CD4-positive, alpha-beta memory T cell (primary cell): ENCODE measurements around the gene PTCH2. TPM values are rescaled to one million over a fixed set of nuclear protein-coding genes. Genes with fewer than 3 reads are reported as not detected.
"Not testable (repeated sequence)": the region's sequence is repeated elsewhere in the genome, so short reads cannot be mapped to it uniquely, and the experiment has no call there.

ENCODE experiments used
- CTCF ChIA-PET: fragments of 350-600 bp; sonication (Branson Sonifier 250); formaldehyde crosslinking; loops from one replicate; lab custom pipeline; 2021; ENCODE audit warnings: inconsistent platforms; ENCODE audit not compliant: partially characterized antibody; lab: Charles Lee
- POLR2A ChIA-PET: fragments of 350-600 bp; sonication (Branson Sonifier 250); formaldehyde crosslinking; loops from one replicate; lab custom pipeline; 2021; ENCODE audit not compliant: partially characterized antibody; lab: Charles Lee
- DNase-seq, 5 donors: peaks; one replicate each; pipeline versions ENCODE4 v3.0.0 to v3.0.0-alpha.2; 2020 to 2022; ENCODE audit warnings: mixed read lengths in 1 of 5
- H3K27ac ChIP-seq: one replicate; pipeline ENCODE4 v1.7.0; 2013; ENCODE audit warnings: low read depth, low read length
- H3K27me3 ChIP-seq: 2 replicates; pipeline ENCODE4 v1.7.0; 2013; ENCODE audit warnings: mild to moderate bottlenecking, low read length, moderate library complexity; ENCODE audit not compliant: insufficient read depth
- H3K36me3 ChIP-seq: 2 replicates; pipeline ENCODE4 v1.7.0; 2013; ENCODE audit warnings: mild to moderate bottlenecking, low read length, moderate library complexity; ENCODE audit not compliant: insufficient read depth
- H3K4me1 ChIP-seq: 2 replicates; pipeline ENCODE4 v1.7.0; 2013; ENCODE audit warnings: mild to moderate bottlenecking, low read length, moderate library complexity; ENCODE audit not compliant: insufficient read depth
- H3K4me3 ChIP-seq, 2 donors: one replicate each; pipeline ENCODE4 v1.7.0; 2013; ENCODE audit warnings: low read length in 2 of 2, mild to moderate bottlenecking in 1 of 2
- H3K9me3 ChIP-seq, 2 donors: one replicate each; pipeline ENCODE4 v1.7.0; 2013; ENCODE audit warnings: low read length in 2 of 2, control low read depth in 1 of 2; ENCODE audit not compliant: control insufficient read depth in 1 of 2
- H3K27ac Mint-ChIP-seq, 7 donors: one replicate each; pipeline ENCODE4 v1.8.0; 2020 to 2021; ENCODE audit warnings: mixed read lengths in 7 of 7, mild to moderate bottlenecking in 6 of 7, inconsistent platforms in 3 of 7, moderate library complexity in 3 of 7
- H3K27me3 Mint-ChIP-seq, 2 donors: one replicate each; pipeline ENCODE4 v1.8.0; 2020 to 2021; ENCODE audit warnings: mixed read lengths in 2 of 2
- H3K36me3 Mint-ChIP-seq, 2 donors: one replicate each; pipeline ENCODE4 v1.8.0; 2020 to 2021; ENCODE audit warnings: mixed read lengths in 2 of 2, inconsistent platforms in 1 of 2, mild to moderate bottlenecking in 1 of 2
- H3K4me1 Mint-ChIP-seq, 4 donors: one replicate each; pipeline ENCODE4 v1.8.0; 2020 to 2021; ENCODE audit warnings: mixed read lengths in 4 of 4, mild to moderate bottlenecking in 1 of 4
- H3K4me3 Mint-ChIP-seq, 8 donors: one replicate each; pipeline ENCODE4 v1.8.0; 2020 to 2021; ENCODE audit warnings: mixed read lengths in 8 of 8, mild to moderate bottlenecking in 7 of 8, moderate library complexity in 6 of 8, inconsistent platforms in 3 of 8
- H3K9me3 Mint-ChIP-seq, 8 donors: one replicate each; pipeline ENCODE4 v1.8.0; 2020 to 2021; ENCODE audit warnings: mixed read lengths in 8 of 8, mild to moderate bottlenecking in 5 of 8, inconsistent platforms in 3 of 8, moderate library complexity in 1 of 8
- intact Hi-C: fragments of 100-400 bp; cut with micrococcal nuclease; formaldehyde crosslinking; loops from one replicate; pipeline ENCODE4 v1.15.1; 2023
- polyA plus RNA-seq, 2 donors: library from polyadenylated mRNA; unstranded; fragments of 300-500 nt; fragmentation: Illumina TruSeq; gene quantifications; one replicate each; pipeline ENCODE4 v1.2.3, GENCODE V29; 2021
- total RNA-seq, 2 experiments: library from RNA; stranded (reverse); gene quantifications; one replicate each; pipeline ENCODE4 v1.2.3, GENCODE V29; 2021

PTCH2 gene
- total and polyA plus RNA-seq, 4 experiments from 2014 or later: 0.20 to 1.4 (median 1.3) TPM; not detected in 1

GRCh38 chr1:44842486-44842861 is 579 bp downstream of the PTCH2 start:
- peak overlapping the region in 7 of 8 donors; percentile 20 to 76 (median 49) for H3K4me3 Mint-ChIP-seq
- H3K4me3 ChIP-seq: peak overlapping the region in 1 of 2 donors; percentile 24
- H3K9me3 ChIP-seq: no peaks in the 10 kb centered on the region
- H3K36me3 ChIP-seq: no peaks in the 10 kb centered on the region
- H3K36me3 Mint-ChIP-seq: peaks cover 0 to 4% of the 10 kb centered on the region in 2 donors
- H3K9me3 Mint-ChIP-seq: no peaks in the 10 kb centered on the region
- peaks cover 6% of the 10 kb centered on the region for H3K4me1 ChIP-seq
- peaks cover 4 to 24% (median 8%) of the 10 kb centered on the region in 4 donors for H3K4me1 Mint-ChIP-seq
- H3K27ac Mint-ChIP-seq: peak overlapping the region in 1 of 7 donors; percentile 35
- POLR2A ChIA-PET: interaction anchor here (0.7 to 2.1 kb wide), 5 partner anchors 23 to 68 kb away, joined by 3 to 6 read pairs (median 4); partner anchors contain the start of genes PLK3 and RPS8
- no peak for DNase-seq
- peaks cover 13 to 23% of the 10 kb centered on the region in 2 donors for H3K27me3 Mint-ChIP-seq
- CTCF ChIA-PET: interaction anchor here (0.6 kb wide), 1 partner anchor 145 kb away, joined by 3 read pairs; no protein-coding TSS in a partner anchor
- intact Hi-C loops: no loop called here
- no peak overlapping the region for H3K27ac ChIP-seq
- no peaks in the 10 kb centered on the region for H3K27me3 ChIP-seq

GRCh38 chr1:44839576-44839975 is 3.5 kb downstream of the PTCH2 start:
- no peak overlapping the region for H3K4me3 Mint-ChIP-seq
- no peaks in the 10 kb centered on the region for H3K36me3 ChIP-seq
- H3K4me1 Mint-ChIP-seq: peaks cover 10 to 30% (median 15%) of the 10 kb centered on the region in 4 donors
- H3K36me3 Mint-ChIP-seq: no peaks in the 10 kb centered on the region
- peaks cover 10% of the 10 kb centered on the region for H3K4me1 ChIP-seq
- H3K27ac Mint-ChIP-seq: peak overlapping the region in 2 of 7 donors; percentile 15 to 72
- ChIA-PET CTCF (interaction anchor here (1.4 to 3.1 kb wide), 2 partner anchors 46 to 54 kb away, joined by 4 to 8 read pairs; no protein-coding TSS in a partner anchor), POLR2A (no interaction called here)
- no peaks in the 10 kb centered on the region for H3K9me3 Mint-ChIP-seq
- H3K9me3 ChIP-seq: no peaks in the 10 kb centered on the region
- peaks cover 13 to 27% of the 10 kb centered on the region in 2 donors for H3K27me3 Mint-ChIP-seq
- intact Hi-C loops: no loop called here
- H3K4me3 ChIP-seq: no peak overlapping the region
- no peaks in the 10 kb centered on the region for H3K27me3 ChIP-seq
- no peak overlapping the region for H3K27ac ChIP-seq
- no peak for DNase-seq

GRCh38 chr1:44838294-44838693 is 4.8 kb downstream of the PTCH2 start:
- H3K36me3 Mint-ChIP-seq, H3K4me3 Mint-ChIP-seq, H3K9me3 Mint-ChIP-seq, H3K27ac ChIP-seq, H3K4me3 ChIP-seq, H3K4me1 ChIP-seq, H3K36me3 ChIP-seq, H3K9me3 ChIP-seq, H3K27ac Mint-ChIP-seq, DNase-seq, intact Hi-C loops, H3K27me3 ChIP-seq: not testable (repeated sequence)
- Mint-ChIP-seq H3K27me3 (peaks cover 13 to 24% of the 10 kb centered on the region in 2 donors), H3K4me1 (peaks cover 8 to 23% (median 12%) of the 10 kb centered on the region in 4 donors)
- CTCF ChIA-PET: interaction anchor here (1.5 to 3.1 kb wide), 4 partner anchors 30 to 126 kb away, joined by 4 to 8 read pairs (median 6); partner anchors contain the start of gene BTBD19
- POLR2A ChIA-PET: interaction anchor here (1.5 to 1.6 kb wide), 2 partner anchors 30 to 55 kb away, joined by 3 read pairs; partner anchors contain the start of gene BTBD19

GRCh38 chr1:44835738-44836675 is 7.0 kb downstream of the PTCH2 start:
- Mint-ChIP-seq H3K4me3 (peak overlapping the region in 4 of 8 donors; percentile 19 to 69 (median 42)), H3K27ac (peak overlapping the region in 6 of 7 donors; percentile 7 to 74 (median 58)), H3K4me1 (peaks cover 5 to 9% (median 8%) of the 10 kb centered on the region in 4 donors), H3K9me3 (no peaks in the 10 kb centered on the region), H3K27me3 (peaks cover 5 to 10% of the 10 kb centered on the region in 2 donors), H3K36me3 (no peaks in the 10 kb centered on the region)
- Histone ChIP-seq H3K27ac (no peak overlapping the region), H3K9me3 (no peaks in the 10 kb centered on the region), H3K27me3 (no peaks in the 10 kb centered on the region), H3K36me3 (no peaks in the 10 kb centered on the region), H3K4me3 (no peak overlapping the region), H3K4me1 (peaks cover 4% of the 10 kb centered on the region)
- POLR2A ChIA-PET: interaction anchor here (0.6 to 2.1 kb wide), 7 partner anchors 15 to 50 kb away, joined by 3 to 11 read pairs (median 5); partner anchors contain the start of gene PLK3
- intact Hi-C loops: loop anchor here (1.0 to 2.0 kb wide), 6 partner anchors 15 to 468 kb away; partner anchors contain the start of gene HECTD3
- CTCF ChIA-PET: interaction anchor here (1.0 to 3.7 kb wide), 17 partner anchors 10 to 464 kb away, joined by 3 to 14 read pairs (median 6); partner anchors contain the start of genes BTBD19, HECTD3, PLK3 and RPS8
- DNase-seq: peak; percentile 71 to 83 (median 75)

- Histone ChIP-seq H3K9me3 (no peaks in the 10 kb centered on the region), H3K36me3 (no peaks in the 10 kb centered on the region), H3K27me3 (no peaks in the 10 kb centered on the region), H3K4me1 (peaks cover 4% of the 10 kb centered on the region), H3K27ac (no peak overlapping the region), H3K4me3 (no peak overlapping the region)
- no peaks in the 10 kb centered on the region for H3K9me3 Mint-ChIP-seq
- H3K4me1 Mint-ChIP-seq: peaks cover 5 to 9% (median 8%) of the 10 kb centered on the region in 4 donors
- H3K4me3 Mint-ChIP-seq: no peak overlapping the region
- no peaks in the 10 kb centered on the region for H3K36me3 Mint-ChIP-seq
- intact Hi-C loops: no loop called here
- H3K27me3 Mint-ChIP-seq: peaks cover under 1 to 5% of the 10 kb centered on the region in 2 donors
- POLR2A ChIA-PET: interaction anchor here (1.1 to 1.5 kb wide), 2 partner anchors 13 to 34 kb away, joined by 3 to 11 read pairs; partner anchors contain the start of gene PLK3
- no peak for DNase-seq
- H3K27ac Mint-ChIP-seq: peak overlapping the region in 1 of 7 donors; percentile 32
- CTCF ChIA-PET: interaction anchor here (0.9 to 3.7 kb wide), 5 partner anchors 8 to 465 kb away, joined by 3 to 14 read pairs (median 4); partner anchors contain the start of gene PLK3
These were observed 8.7 kb downstream of the PTCH2 start for GRCh38 chr1:44834328-44834727.

- Histone ChIP-seq H3K27me3 (no peaks in the 10 kb centered on the region), H3K4me1 (peaks cover 4% of the 10 kb centered on the region), H3K27ac (no peak overlapping the region), H3K9me3 (no peaks in the 10 kb centered on the region), H3K36me3 (no peaks in the 10 kb centered on the region), H3K4me3 (no peak overlapping the region)
- POLR2A ChIA-PET: interaction anchor here (1.3 to 2.7 kb wide), 2 partner anchors 32 kb away, joined by 3 to 8 read pairs; partner anchors contain the start of gene PLK3
- Mint-ChIP-seq H3K27me3 (peaks cover 0 to 4% of the 10 kb centered on the region in 2 donors), H3K27ac (peak overlapping the region in 4 of 7 donors; percentile 41 to 61 (median 58)), H3K4me3 (no peak overlapping the region), H3K9me3 (no peaks in the 10 kb centered on the region), H3K4me1 (peaks cover 5 to 9% (median 8%) of the 10 kb centered on the region in 4 donors), H3K36me3 (no peaks in the 10 kb centered on the region)
- intact Hi-C loops: no loop called here
- CTCF ChIA-PET: interaction anchor here (0.9 to 1.7 kb wide), 5 partner anchors 12 to 661 kb away, joined by 3 to 5 read pairs (median 3); partner anchors contain the start of gene HECTD3
- DNase-seq: peak in 1 of 5 donors; percentile 35
These were observed 10.9 kb downstream of the PTCH2 start for GRCh38 chr1:44832056-44832705.
